Panc1 (cell line): ENCODE data around the gene TMC4.

Experiments used
- CTCF ChIP-seq: fragments of 450-650 bp; IDR thresholded peaks from 2 replicates; pipeline ENCODE4 v1.5.1; 2017; ENCODE audit warnings: mild to moderate bottlenecking
- POLR2AphosphoS5 ChIP-seq: IDR thresholded peaks from 2 replicates; pipeline ENCODE4 v1.6.1; 2012; ENCODE audit warnings: mild to moderate bottlenecking, low read depth, low read length, moderate library complexity
- SIN3A ChIP-seq: IDR thresholded peaks from 2 replicates; pipeline ENCODE4 v1.6.1; 2012; ENCODE audit warnings: low read depth, mild to moderate bottlenecking, low read length, moderate library complexity, borderline replicate concordance; ENCODE audit not compliant: insufficient read depth

- TF ChIP-seq CTCF (no peak), SIN3A (no peak), POLR2AphosphoS5 (no peak)
These were observed 51.7 kb downstream of the TMC4 start for GRCh38 chr19:54121259-54121658.
